ENCODE measurements around the gene MAP7. TPM values are rescaled to one million over a fixed set of nuclear protein-coding genes. Genes with fewer than 3 reads are reported as not detected.
"Not testable (repeated sequence)": the region's sequence is repeated elsewhere in the genome, so short reads cannot be mapped to it uniquely, and the experiment has no call there.

Gene MAP7
- total and polyA plus RNA-seq, 2 donors (not counting 3 experiments of a cell fraction or from before 2014, with no cell fraction given): 0.07 to 0.42 TPM

- Histone ChIP-seq H3K27me3 (ENCODE audit: control insufficient read depth in 2 of 2, insufficient read depth in 2 of 2, low read length in 2 of 2) (no peaks in the 10 kb centered on the region), H4K20me1 (replicated peaks; ENCODE audit: control insufficient read depth, extremely low read depth, insufficient read depth, low read length) (no peaks in the 10 kb centered on the region), H2AFZ (ENCODE audit: low read depth, low read length) (peak overlapping the region; percentile 8), H3K9me1 (replicated peaks; ENCODE audit: control insufficient read depth, extremely low read depth, insufficient read depth, low read length) (no peaks in the 10 kb centered on the region), H3K79me2 (ENCODE audit: control insufficient read depth, insufficient read depth, low read length) (no peaks in the 10 kb centered on the region), H3K4me3 (replicated peaks in 1 of 3; ENCODE audit: insufficient read depth in 1 of 3, low read depth in 1 of 3, low read length in 3 of 3) (no peak overlapping the region), H3K9ac (replicated peaks; ENCODE audit: extremely low read depth, insufficient read depth, low read length) (no peak overlapping the region), H3K27ac (ENCODE audit: insufficient read depth, low read depth, low read length) (no peak overlapping the region), H3K36me3 (ENCODE audit: control insufficient read depth in 2 of 2, extremely low read depth in 1 of 2, insufficient read depth in 2 of 2, low read length in 2 of 2) (no peaks in the 10 kb centered on the region), H3K4me2 (ENCODE audit: insufficient read depth, low read length) (no peak overlapping the region), H3K4me1 (ENCODE audit: control insufficient read depth, extremely low read depth, insufficient read depth, low read length) (no peaks in the 10 kb centered on the region), H3K9me3 (replicated peaks; ENCODE audit: control insufficient read depth, insufficient read depth, low read length) (no peaks in the 10 kb centered on the region)
- no TSS peak for BruUV-seq (replicated peaks)
- dilution Hi-C loops (cut with MboI; ENCODE audit: extremely low pct_ligation_motif_present, low sequenced_read_pairs) (no loop called here), intact Hi-C loops (cut with micrococcal nuclease) (no loop called here)
- ChIA-PET POLR2A (no interaction called here), CTCF (interaction anchor here (0.8 kb wide), 1 partner anchor 13 kb away, joined by 3 read pairs; no protein-coding TSS in a partner anchor)
- TF ChIP-seq POLR2AphosphoS5 (IDR thresholded peaks at IDR 0.05; ENCODE audit: insufficient read depth, low read depth, low read length) (no peak), POLR2A (IDR thresholded peaks at IDR 0.05; ENCODE audit: low read depth, low read length) (no peak), FOS (IDR thresholded peaks at IDR 0.05; ENCODE audit: borderline replicate concordance, insufficient read depth, low read length) (peak; percentile 50)
- FAIRE-seq: no peak
- DNase-seq (ENCODE audit: low read depth, low spot score): peak; percentile 6
Observed at GRCh38 chr6:136403110-136403980, 146.9 kb downstream of the MAP7 start.

GRCh38 chr6:136401749-136402148 is 148.5 kb downstream of the MAP7 start:
- no TSS peak for BruUV-seq (replicated peaks)
- no peaks in the 10 kb centered on the region for H3K79me2 ChIP-seq (ENCODE audit: control insufficient read depth, insufficient read depth, low read length)
- H3K4me1 ChIP-seq (ENCODE audit: control insufficient read depth, extremely low read depth, insufficient read depth, low read length): no peaks in the 10 kb centered on the region
- no peak overlapping the region for H3K9ac ChIP-seq (replicated peaks; ENCODE audit: extremely low read depth, insufficient read depth, low read length)
- CTCF ChIA-PET: no interaction called here
- POLR2A ChIA-PET: no interaction called here
- dilution Hi-C loops (cut with MboI; ENCODE audit: extremely low pct_ligation_motif_present, low sequenced_read_pairs) (no loop called here), intact Hi-C loops (cut with micrococcal nuclease) (no loop called here)
- H2AFZ ChIP-seq (ENCODE audit: low read depth, low read length): no peak overlapping the region
- no peak overlapping the region for H3K4me2 ChIP-seq (ENCODE audit: insufficient read depth, low read length)
- no peak for TF ChIP-seq POLR2AphosphoS5 (IDR thresholded peaks at IDR 0.05; ENCODE audit: insufficient read depth, low read depth, low read length)
- TF ChIP-seq MYC (IDR thresholded peaks at IDR 0.05; ENCODE audit: low read depth, low read length): no peak
- no peak for TF ChIP-seq JUN (IDR thresholded peaks at IDR 0.05; ENCODE audit: borderline replicate concordance, insufficient read depth, insufficient read length, low read depth)
- no peaks in the 10 kb centered on the region for H3K9me3 ChIP-seq (replicated peaks; ENCODE audit: control insufficient read depth, insufficient read depth, low read length)
- H3K27ac ChIP-seq (ENCODE audit: insufficient read depth, low read depth, low read length): no peak overlapping the region
- H4K20me1 ChIP-seq (replicated peaks; ENCODE audit: control insufficient read depth, extremely low read depth, insufficient read depth, low read length): no peaks in the 10 kb centered on the region
- H3K27me3 ChIP-seq (ENCODE audit: control insufficient read depth in 2 of 2, insufficient read depth in 2 of 2, low read length in 2 of 2): no peaks in the 10 kb centered on the region
- no peak overlapping the region for H3K4me3 ChIP-seq (replicated peaks in 1 of 3; ENCODE audit: insufficient read depth in 1 of 3, low read depth in 1 of 3, low read length in 3 of 3)
- H3K36me3 ChIP-seq (ENCODE audit: control insufficient read depth in 2 of 2, extremely low read depth in 1 of 2, insufficient read depth in 2 of 2, low read length in 2 of 2): no peaks in the 10 kb centered on the region
- FAIRE-seq (no peak), DNase-seq (ENCODE audit: low read depth, low spot score) (no peak)
- no peaks in the 10 kb centered on the region for H3K9me1 ChIP-seq (replicated peaks; ENCODE audit: control insufficient read depth, extremely low read depth, insufficient read depth, low read length)

- H3K27ac ChIP-seq (ENCODE audit: insufficient read depth, low read depth, low read length); H3K9ac ChIP-seq (replicated peaks; ENCODE audit: extremely low read depth, insufficient read depth, low read length); BruUV-seq (replicated peaks); H3K36me3 ChIP-seq (ENCODE audit: control insufficient read depth in 2 of 2, extremely low read depth in 1 of 2, insufficient read depth in 2 of 2, low read length in 2 of 2); H3K4me2 ChIP-seq (ENCODE audit: insufficient read depth, low read length); FAIRE-seq; DNase-seq (ENCODE audit: low read depth, low spot score); POLR2A ChIA-PET; H3K4me3 ChIP-seq (replicated peaks in 1 of 3; ENCODE audit: insufficient read depth in 1 of 3, low read depth in 1 of 3, low read length in 3 of 3); H3K79me2 ChIP-seq (ENCODE audit: control insufficient read depth, insufficient read depth, low read length); H3K4me1 ChIP-seq (ENCODE audit: control insufficient read depth, extremely low read depth, insufficient read depth, low read length); H4K20me1 ChIP-seq (replicated peaks; ENCODE audit: control insufficient read depth, extremely low read depth, insufficient read depth, low read length); H3K9me1 ChIP-seq (replicated peaks; ENCODE audit: control insufficient read depth, extremely low read depth, insufficient read depth, low read length); dilution Hi-C loops (cut with MboI; ENCODE audit: extremely low pct_ligation_motif_present, low sequenced_read_pairs); H3K27me3 ChIP-seq (ENCODE audit: control insufficient read depth in 2 of 2, insufficient read depth in 2 of 2, low read length in 2 of 2); H3K9me3 ChIP-seq (replicated peaks; ENCODE audit: control insufficient read depth, insufficient read depth, low read length); intact Hi-C loops (cut with micrococcal nuclease); H2AFZ ChIP-seq (ENCODE audit: low read depth, low read length): not testable (repeated sequence)
- CTCF ChIA-PET: interaction anchor here (0.9 to 1.2 kb wide), 2 partner anchors 22 to 45 kb away, joined by 3 read pairs; no protein-coding TSS in a partner anchor
Observed at GRCh38 chr6:136401236-136401635, 149.0 kb downstream of the MAP7 start.
